ENCODE results near the gene CROCC2.

- TF ChIP-seq, protein P1, sequence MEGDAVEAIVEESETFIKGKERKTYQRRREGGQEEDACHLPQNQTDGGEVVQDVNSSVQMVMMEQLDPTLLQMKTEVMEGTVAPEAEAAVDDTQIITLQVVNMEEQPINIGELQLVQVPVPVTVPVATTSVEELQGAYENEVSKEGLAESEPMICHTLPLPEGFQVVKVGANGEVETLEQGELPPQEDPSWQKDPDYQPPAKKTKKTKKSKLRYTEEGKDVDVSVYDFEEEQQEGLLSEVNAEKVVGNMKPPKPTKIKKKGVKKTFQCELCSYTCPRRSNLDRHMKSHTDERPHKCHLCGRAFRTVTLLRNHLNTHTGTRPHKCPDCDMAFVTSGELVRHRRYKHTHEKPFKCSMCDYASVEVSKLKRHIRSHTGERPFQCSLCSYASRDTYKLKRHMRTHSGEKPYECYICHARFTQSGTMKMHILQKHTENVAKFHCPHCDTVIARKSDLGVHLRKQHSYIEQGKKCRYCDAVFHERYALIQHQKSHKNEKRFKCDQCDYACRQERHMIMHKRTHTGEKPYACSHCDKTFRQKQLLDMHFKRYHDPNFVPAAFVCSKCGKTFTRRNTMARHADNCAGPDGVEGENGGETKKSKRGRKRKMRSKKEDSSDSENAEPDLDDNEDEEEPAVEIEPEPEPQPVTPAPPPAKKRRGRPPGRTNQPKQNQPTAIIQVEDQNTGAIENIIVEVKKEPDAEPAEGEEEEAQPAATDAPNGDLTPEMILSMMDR (IDR thresholded peaks at IDR 0.05; ENCODE audit: low read depth, low read length, poor library complexity, severe bottlenecking) = no peak
- no peak for TF ChIP-seq EZH2phosphoT487 (IDR thresholded peaks at IDR 0.05; ENCODE audit: borderline replicate concordance, low read length)
Measured at GRCh38 chr2:240956171-240956934, 50.2 kb downstream of the CROCC2 start.
